HCT116 (cell line): ENCODE data around the gene MGAT4A. TPM values are rescaled to one million over a fixed set of nuclear protein-coding genes. Genes with fewer than 3 reads are reported as not detected.

Experiments
- ATAC-seq: fragments of 200-7000 bp; cut with Tn5 transposase; 2 replicates; pipeline ENCODE4 v1.9.1; 2020; ENCODE audit warnings: mild to moderate bottlenecking, moderate library complexity
- BruUV-seq: library from RNA; stranded (reverse); fragments of 400-500 nt; replicated peaks from 2 replicates; lab custom pipeline; 2021; lab: Mats Ljungman, UMichigan
- CTCF ChIA-PET: fragments of 300-600 bp; sonication (Branson Sonifier 250); formaldehyde crosslinking; loops from one replicate; lab custom pipeline; 2021; ENCODE audit warnings: antibody characterized with exemption; lab: Charles Lee
- POLR2A ChIA-PET: fragments of 300-600, 350-600 bp; sonication (Branson Sonifier 250); formaldehyde crosslinking; loops from one replicate; lab custom pipeline; 2021; ENCODE audit warnings: antibody characterized with exemption; lab: Charles Lee
- RAD21 ChIA-PET, 2 experiments: fragments of 300-600 bp; sonication (Branson Sonifier 250); formaldehyde crosslinking; loops; one replicate each; lab custom pipeline; 2023; ENCODE audit warnings: low total read pairs in 2 of 2; ENCODE audit not compliant: uncharacterized antibody in 2 of 2, unreplicated experiment in 2 of 2, low non-redundant PET in 1 of 2; lab: Charles Lee
- DNase-seq: peaks from one replicate; pipeline ENCODE4 v3.0.0-alpha.2; 2010; ENCODE audit warnings: low read depth, low spot score
- H2AFZ ChIP-seq: fragments of 200-600 bp; shearing (Covaris generic), sonication (generic); 2 replicates; pipeline ENCODE4 v1.6.1; 2017; ENCODE audit warnings: low read depth, mixed run types, mixed read lengths, antibody characterized with exemption, low read length; ENCODE audit not compliant: poor library complexity, severe bottlenecking
- H3K27ac ChIP-seq: 2 replicates; pipeline ENCODE4 v1.5.1; 2012; ENCODE audit warnings: low read depth, low read length
- H3K27me3 ChIP-seq: fragments of 200-600 bp; sonication (generic); 2 replicates; pipeline ENCODE4 v1.6.1; 2016; ENCODE audit warnings: mixed run types, low read length, mixed read lengths; ENCODE audit not compliant: insufficient read depth
- H3K36me3 ChIP-seq, 2 experiments: fragments of 200-500 bp in 1 of 2; fragments of 200-600 bp in 1 of 2; sonication (Bioruptor generic) in 1 of 2; sonication (generic) in 1 of 2; 2 replicates each; pipeline versions ENCODE4 v1.5.1 to v1.6.1; 2014 to 2016; ENCODE audit warnings: low read length in 2 of 2, inconsistent platforms in 1 of 2, mixed read lengths in 1 of 2, mixed run types in 1 of 2; ENCODE audit not compliant: insufficient read depth in 2 of 2, control insufficient read depth in 1 of 2
- H3K4me1 ChIP-seq, 2 experiments: fragments of 200-600 bp in 1 of 2; sonication (generic) in 1 of 2; 2 replicates each; pipeline versions ENCODE4 v1.5.1 to v1.6.1; 2012 to 2017; ENCODE audit warnings: low read length in 2 of 2, inconsistent platforms in 1 of 2, mild to moderate bottlenecking in 1 of 2, mixed read lengths in 1 of 2, mixed run types in 1 of 2, moderate library complexity in 1 of 2; ENCODE audit not compliant: insufficient read depth in 2 of 2, control insufficient read depth in 1 of 2
- H3K4me2 ChIP-seq: fragments of 200-600 bp; sonication (generic); 2 replicates; pipeline ENCODE4 v1.6.1; 2017; ENCODE audit warnings: mixed run types, low read length, mixed read lengths
- H3K4me3 ChIP-seq, 2 experiments: fragments of 200-600 bp in 1 of 2; sonication (generic) in 1 of 2; replicated peaks in 1 of 2; 2 replicates each; pipeline ENCODE4 v1.5.1; 2011 to 2016; ENCODE audit warnings: low read length in 2 of 2, control low read depth in 1 of 2, low read depth in 1 of 2, mild to moderate bottlenecking in 1 of 2, mixed read lengths in 1 of 2, mixed run types in 1 of 2
- H3K79me2 ChIP-seq: fragments of 200-600 bp; sonication (generic); 2 replicates; pipeline ENCODE4 v1.6.1; 2017; ENCODE audit warnings: mild to moderate bottlenecking, mixed run types, low read length, moderate library complexity, mixed read lengths; ENCODE audit not compliant: insufficient read depth
- H3K9ac ChIP-seq: fragments of 200-600 bp; sonication (generic); 2 replicates; pipeline ENCODE4 v1.6.1; 2016; ENCODE audit warnings: low read length, mixed read lengths
- H3K9me2 ChIP-seq: fragments of 200-600 bp; sonication (generic), shearing (Covaris generic); 2 replicates; pipeline ENCODE4 v1.6.1; 2017; ENCODE audit warnings: mixed run types, mild to moderate bottlenecking, moderate library complexity; ENCODE audit not compliant: insufficient read depth
- H3K9me3 ChIP-seq, 2 experiments: fragments of 200-500 bp in 1 of 2; fragments of 200-600 bp in 1 of 2; sonication (Bioruptor generic) in 1 of 2; sonication (generic) in 1 of 2; 2 replicates each; pipeline ENCODE4 v1.6.1; 2014 to 2017; ENCODE audit warnings: low read length in 2 of 2, mixed read lengths in 2 of 2, inconsistent platforms in 1 of 2, low read depth in 1 of 2, mild to moderate bottlenecking in 1 of 2, mixed run types in 1 of 2, moderate library complexity in 1 of 2; ENCODE audit not compliant: control insufficient read depth in 1 of 2, insufficient read depth in 1 of 2
- H4K20me1 ChIP-seq: fragments of 200-600 bp; sonication (generic), shearing (Covaris generic); 2 replicates; pipeline ENCODE4 v1.6.1; 2017; ENCODE audit warnings: mixed run types, mild to moderate bottlenecking, moderate library complexity; ENCODE audit not compliant: insufficient read depth
- CBX3 ChIP-seq: IDR thresholded peaks from 2 replicates; pipeline ENCODE4 v1.6.1; 2012; ENCODE audit warnings: low read depth
- CTCF ChIP-seq, 3 experiments: fragments of 200-600 bp in 1 of 3; sonication (generic) in 1 of 3; IDR thresholded peaks in 2 of 3; conservative IDR thresholded peaks in 1 of 3; 2 replicates each; pipeline ENCODE4 v1.5.1; 2012 to 2017; ENCODE audit warnings: low read depth in 2 of 3, low read length in 2 of 3, antibody characterized with exemption in 1 of 3, borderline replicate concordance in 1 of 3, control low read depth in 1 of 3, mild to moderate bottlenecking in 1 of 3, mixed read lengths in 1 of 3, mixed run types in 1 of 3, moderate library complexity in 1 of 3; ENCODE audit not compliant: insufficient read depth in 1 of 3
- EGR1 ChIP-seq: IDR thresholded peaks from 2 replicates; pipeline ENCODE4 v1.6.1; 2012; ENCODE audit warnings: low read depth
- EZH2 ChIP-seq: fragments of 200-600 bp; sonication (generic); IDR thresholded peaks from 2 replicates; pipeline ENCODE4 v1.6.1; 2017; ENCODE audit warnings: antibody characterized with exemption, mixed run types
- EZH2phosphoT487 ChIP-seq: fragments of 200-600 bp; IDR thresholded peaks from 2 replicates; pipeline ENCODE4 v1.6.1; 2018; ENCODE audit warnings: antibody characterized with exemption, borderline replicate concordance
- MAX ChIP-seq: IDR thresholded peaks from 2 replicates; pipeline ENCODE4 v1.6.1; 2012
- POLR2A ChIP-seq: IDR thresholded peaks from 2 replicates; pipeline ENCODE4 v1.7.0; 2011; ENCODE audit warnings: borderline replicate concordance; ENCODE audit not compliant: insufficient read depth, insufficient read length; ENCODE audit errors: extremely low read depth
- RAD21 ChIP-seq: IDR thresholded peaks from 2 replicates; pipeline ENCODE4 v1.6.1; 2012; ENCODE audit warnings: low read depth, mild to moderate bottlenecking
- SIN3A ChIP-seq: IDR thresholded peaks from 2 replicates; pipeline ENCODE4 v1.6.1; 2012; ENCODE audit warnings: low read depth
- SP1 ChIP-seq: IDR thresholded peaks from 2 replicates; pipeline ENCODE4 v1.6.1; 2012; ENCODE audit warnings: low read depth
- SRF ChIP-seq: IDR thresholded peaks from 2 replicates; pipeline ENCODE4 v1.6.1; 2012; ENCODE audit warnings: low read depth
- TCF7L2 ChIP-seq: IDR thresholded peaks from 2 replicates; pipeline ENCODE4 v1.7.0; 2011; ENCODE audit warnings: borderline replicate concordance, inconsistent platforms; ENCODE audit not compliant: insufficient read depth, insufficient read length; ENCODE audit errors: extremely low read depth
- YY1 ChIP-seq: IDR thresholded peaks from 2 replicates; pipeline ENCODE4 v1.6.1; 2011; ENCODE audit warnings: low read length, low read depth, moderate library complexity, mild to moderate bottlenecking; ENCODE audit not compliant: insufficient replicate concordance; ENCODE audit errors: extremely low read depth
- ZFX ChIP-seq: fragments of 450-650 bp; IDR thresholded peaks from 2 replicates; pipeline ENCODE4 v1.6.1; 2017
- ZNF274 ChIP-seq: fragments of 200-500 bp; sonication (Bioruptor generic); IDR thresholded peaks from 2 replicates; pipeline ENCODE4 v1.6.1; 2014; ENCODE audit warnings: mild to moderate bottlenecking, low read depth, low read length, inconsistent platforms
- intact Hi-C: fragments of 100-400 bp; cut with micrococcal nuclease; formaldehyde crosslinking; loops from 2 replicates; pipeline ENCODE4 v1.10.0; 2022
- total RNA-seq: library from RNA; stranded (reverse); gene quantifications from one replicate; pipeline ENCODE4 v1.2.1, GENCODE V29; 2021; ENCODE audit not compliant: unreplicated experiment
- TF ChIP-seq, protein P1 (sequence below): IDR thresholded peaks from 2 replicates; pipeline ENCODE4 v1.6.1; 2012; ENCODE audit warnings: low read depth

The MGAT4A gene
- total RNA-seq, 1 experiment from 2014 or later = 10.2 TPM

- no peak for TF ChIP-seq YY1
- no peak for TF ChIP-seq SIN3A
- TF ChIP-seq CBX3 = no peak
- no peak for TF ChIP-seq POLR2A
- TF ChIP-seq, protein P1, sequence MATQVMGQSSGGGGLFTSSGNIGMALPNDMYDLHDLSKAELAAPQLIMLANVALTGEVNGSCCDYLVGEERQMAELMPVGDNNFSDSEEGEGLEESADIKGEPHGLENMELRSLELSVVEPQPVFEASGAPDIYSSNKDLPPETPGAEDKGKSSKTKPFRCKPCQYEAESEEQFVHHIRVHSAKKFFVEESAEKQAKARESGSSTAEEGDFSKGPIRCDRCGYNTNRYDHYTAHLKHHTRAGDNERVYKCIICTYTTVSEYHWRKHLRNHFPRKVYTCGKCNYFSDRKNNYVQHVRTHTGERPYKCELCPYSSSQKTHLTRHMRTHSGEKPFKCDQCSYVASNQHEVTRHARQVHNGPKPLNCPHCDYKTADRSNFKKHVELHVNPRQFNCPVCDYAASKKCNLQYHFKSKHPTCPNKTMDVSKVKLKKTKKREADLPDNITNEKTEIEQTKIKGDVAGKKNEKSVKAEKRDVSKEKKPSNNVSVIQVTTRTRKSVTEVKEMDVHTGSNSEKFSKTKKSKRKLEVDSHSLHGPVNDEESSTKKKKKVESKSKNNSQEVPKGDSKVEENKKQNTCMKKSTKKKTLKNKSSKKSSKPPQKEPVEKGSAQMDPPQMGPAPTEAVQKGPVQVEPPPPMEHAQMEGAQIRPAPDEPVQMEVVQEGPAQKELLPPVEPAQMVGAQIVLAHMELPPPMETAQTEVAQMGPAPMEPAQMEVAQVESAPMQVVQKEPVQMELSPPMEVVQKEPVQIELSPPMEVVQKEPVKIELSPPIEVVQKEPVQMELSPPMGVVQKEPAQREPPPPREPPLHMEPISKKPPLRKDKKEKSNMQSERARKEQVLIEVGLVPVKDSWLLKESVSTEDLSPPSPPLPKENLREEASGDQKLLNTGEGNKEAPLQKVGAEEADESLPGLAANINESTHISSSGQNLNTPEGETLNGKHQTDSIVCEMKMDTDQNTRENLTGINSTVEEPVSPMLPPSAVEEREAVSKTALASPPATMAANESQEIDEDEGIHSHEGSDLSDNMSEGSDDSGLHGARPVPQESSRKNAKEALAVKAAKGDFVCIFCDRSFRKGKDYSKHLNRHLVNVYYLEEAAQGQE = no peak
- no peak for TF ChIP-seq SRF
- no peak for TF ChIP-seq SP1
- peak; percentile 42 to 74 (median 68); a peak in 5 of 6 replicates for TF ChIP-seq CTCF (IDR thresholded peaks at IDR 0.05 in 2 of 3, conservative IDR thresholded peaks at IDR 0.05 in 1 of 3; ENCODE audit: borderline replicate concordance in 1 of 3, insufficient read depth in 1 of 3, low read depth in 2 of 3, low read length in 2 of 3)
- no peak for TF ChIP-seq EGR1
- TF ChIP-seq RAD21 = peak; percentile 65
- no peak for TF ChIP-seq MAX
- TF ChIP-seq TCF7L2 = no peak
- TF ChIP-seq ZNF274 = no peak
- no peak for TF ChIP-seq EZH2
- TF ChIP-seq ZFX = no peak
- TF ChIP-seq EZH2phosphoT487 = no peak
- TF ChIP-seq, all 23 proteins: peak for 2
- H3K4me3 ChIP-seq = no peak overlapping the region
- H3K9me3 ChIP-seq = no peaks in the 10 kb centered on the region
- no peak overlapping the region for H3K9ac ChIP-seq
- BruUV-seq = no TSS peak
- intact Hi-C loops = loop anchor here (1.0 kb wide), 1 partner anchor 188 kb away; no protein-coding TSS in a partner anchor
- ATAC-seq (peak; percentile 100), DNase-seq (peak; percentile 23)
- ChIA-PET RAD21 (no interaction called here), CTCF (no interaction called here), POLR2A (no interaction called here)
- peaks cover 0 to 2% of the 10 kb centered on the region in 2 experiments; a peak in 1 of 4 replicates for H3K4me1 ChIP-seq
- H3K9me2 ChIP-seq = no peaks in the 10 kb centered on the region
- no peaks in the 10 kb centered on the region for H3K27me3 ChIP-seq
- H4K20me1 ChIP-seq = no peaks in the 10 kb centered on the region; the same call in 1 of the 2 replicates
- no peak overlapping the region for H2AFZ ChIP-seq
- H3K4me2 ChIP-seq = no peak overlapping the region
- peaks cover 16 to 31% of the 10 kb centered on the region in 2 experiments; a peak in 3 of 4 replicates for H3K36me3 ChIP-seq
- H3K27ac ChIP-seq = no peak overlapping the region
- peaks cover 31% of the 10 kb centered on the region for H3K79me2 ChIP-seq
Measured at GRCh38 chr2:98601532-98602132, 129.3 kb downstream of the MGAT4A start.
